Sigmoid colon (tissue), 7 donors: ENCODE measurements around the gene GREB1. TPM values are rescaled to one million over a fixed set of nuclear protein-coding genes. Genes with fewer than 3 reads are reported as not detected.

Experiments
- DNase-seq: peaks from one replicate; pipeline ENCODE4 v3.0.0-alpha.2; 2019
- H3K27ac ChIP-seq, 4 donors: fragments of 200-600 bp; sonication (generic); one replicate each; pipeline ENCODE4 v1.5.1; 2016 to 2019; ENCODE audit warnings: mild to moderate bottlenecking in 1 of 4
- H3K27me3 ChIP-seq, 3 donors: fragments of 200-600 bp; sonication (generic); one replicate each; pipeline ENCODE4 v1.5.1; 2019; ENCODE audit warnings: mild to moderate bottlenecking in 1 of 3
- H3K36me3 ChIP-seq, 4 donors: fragments of 200-600 bp; sonication (generic); one replicate each; pipeline ENCODE4 v1.5.1; 2016 to 2019
- H3K4me1 ChIP-seq, 4 donors: fragments of 200-600 bp; sonication (generic); one replicate each; pipeline ENCODE4 v1.5.1; 2017 to 2019
- H3K4me3 ChIP-seq, 4 donors: fragments of 200-600 bp; sonication (generic); one replicate each; pipeline ENCODE4 v1.5.1; 2017 to 2019; ENCODE audit warnings: mild to moderate bottlenecking in 2 of 4, moderate library complexity in 1 of 4
- H3K9me3 ChIP-seq, 4 donors: fragments of 200-600 bp in 3 of 4; sonication (generic) in 3 of 4; one replicate each; pipeline versions ENCODE4 v1.5.1 to v1.6.1; 2013 to 2019
- EP300 ChIP-seq, 4 donors: sonication (generic); formaldehyde crosslinking; IDR thresholded peaks; one replicate each; pipeline ENCODE4 v1.6.1; 2017; ENCODE audit warnings: antibody characterized with exemption in 4 of 4
- POLR2A ChIP-seq, 2 donors: fragments of 450-650 bp; IDR thresholded peaks; one replicate each; pipeline ENCODE4 v1.6.1; 2016; ENCODE audit warnings: antibody characterized with exemption in 2 of 2, mild to moderate bottlenecking in 2 of 2, moderate library complexity in 2 of 2
- POLR2AphosphoS5 ChIP-seq, 4 donors: sonication (generic); formaldehyde crosslinking; IDR thresholded peaks; one replicate each; pipeline ENCODE4 v1.6.1; 2017; ENCODE audit warnings: antibody characterized with exemption in 4 of 4
- WGBS, 2 donors: extraction: QIAGEN DNeasy Blood & Tissue Kit; methylation state at CpG; one replicate each; pipeline ENCODE4 v1.1.7; 2013; 5-methylcytosine and 5-hydroxymethylcytosine counted together
- intact Hi-C: fragments of 100-400 bp; cut with DNase I; formaldehyde crosslinking; loops from one replicate; pipeline ENCODE4 v1.15.1; 2023
- polyA plus RNA-seq, 3 donors: library from polyadenylated mRNA; stranded (reverse); fragments of 200-250 nt; gene quantifications; one replicate each; pipeline ENCODE4 v1.2.3, GENCODE V29; 2013
- total RNA-seq, 4 donors: library from RNA; depleted of rRNA; stranded (reverse); fragments of >200 nt; gene quantifications; one replicate each; pipeline ENCODE4 v1.1.0, GENCODE V29; 2016
- TF ChIP-seq, protein P1 (sequence below), 4 experiments: fragments of 450-650 bp in 3 of 4; fragments of 200-600 bp in 1 of 4; IDR thresholded peaks; one replicate each; pipeline ENCODE4 v1.5.1; 2016 to 2019; ENCODE audit warnings: antibody characterized with exemption in 4 of 4, mild to moderate bottlenecking in 3 of 4, moderate library complexity in 2 of 4
- donor health status: healthy with polysubstance abuse.
- donor health status: Bipolar disorder and iron deficiency.
- donor health status: healthy.

Gene GREB1
- total and polyA plus RNA-seq, 7 donors = 0.28 to 2.5 (median 1.1) TPM; not detected in 1

DNA sequence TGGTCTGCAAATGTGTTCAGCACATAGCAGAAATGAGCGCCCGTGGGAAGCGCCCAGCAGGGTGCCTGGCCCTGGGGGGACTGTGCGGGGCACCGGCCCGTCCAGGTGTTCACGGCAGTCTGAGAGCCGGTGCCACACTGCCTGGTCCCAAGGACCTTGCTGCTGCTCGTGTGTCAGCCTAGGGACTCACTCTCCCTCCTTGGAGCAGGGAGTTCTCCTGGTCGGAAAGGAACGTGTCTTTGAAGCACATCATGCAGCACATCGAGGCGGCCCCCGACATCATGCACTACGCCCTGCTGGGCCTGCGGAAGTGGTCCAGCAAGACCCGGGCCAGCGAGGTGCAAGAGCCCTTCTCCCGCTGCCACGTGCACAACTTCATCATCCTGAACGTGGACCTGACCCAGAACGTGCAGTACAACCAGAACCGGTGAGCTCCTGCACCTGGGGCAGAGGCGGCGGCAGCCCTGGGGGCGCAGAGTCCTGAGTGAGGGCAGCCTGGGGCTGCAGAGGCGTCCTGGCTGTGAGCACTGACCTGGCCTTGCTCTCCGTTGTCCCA lies 100.2 kb downstream of the GREB1 start:
- 92 to 93% methylated on average over 28 of the region's 28 CpGs for WGBS, 2 donors
- H3K4me3 ChIP-seq = no peak overlapping the region
- no peaks in the 10 kb centered on the region for H3K4me1 ChIP-seq
- H3K36me3 ChIP-seq = no peaks in the 10 kb centered on the region
- no peaks in the 10 kb centered on the region for H3K27me3 ChIP-seq
- no peaks in the 10 kb centered on the region for H3K9me3 ChIP-seq
- TF ChIP-seq, protein P1, sequence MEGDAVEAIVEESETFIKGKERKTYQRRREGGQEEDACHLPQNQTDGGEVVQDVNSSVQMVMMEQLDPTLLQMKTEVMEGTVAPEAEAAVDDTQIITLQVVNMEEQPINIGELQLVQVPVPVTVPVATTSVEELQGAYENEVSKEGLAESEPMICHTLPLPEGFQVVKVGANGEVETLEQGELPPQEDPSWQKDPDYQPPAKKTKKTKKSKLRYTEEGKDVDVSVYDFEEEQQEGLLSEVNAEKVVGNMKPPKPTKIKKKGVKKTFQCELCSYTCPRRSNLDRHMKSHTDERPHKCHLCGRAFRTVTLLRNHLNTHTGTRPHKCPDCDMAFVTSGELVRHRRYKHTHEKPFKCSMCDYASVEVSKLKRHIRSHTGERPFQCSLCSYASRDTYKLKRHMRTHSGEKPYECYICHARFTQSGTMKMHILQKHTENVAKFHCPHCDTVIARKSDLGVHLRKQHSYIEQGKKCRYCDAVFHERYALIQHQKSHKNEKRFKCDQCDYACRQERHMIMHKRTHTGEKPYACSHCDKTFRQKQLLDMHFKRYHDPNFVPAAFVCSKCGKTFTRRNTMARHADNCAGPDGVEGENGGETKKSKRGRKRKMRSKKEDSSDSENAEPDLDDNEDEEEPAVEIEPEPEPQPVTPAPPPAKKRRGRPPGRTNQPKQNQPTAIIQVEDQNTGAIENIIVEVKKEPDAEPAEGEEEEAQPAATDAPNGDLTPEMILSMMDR (IDR thresholded peaks at IDR 0.05) = no peak
- TF ChIP-seq POLR2AphosphoS5 (IDR thresholded peaks at IDR 0.05) (no peak), EP300 (IDR thresholded peaks at IDR 0.05) (no peak), POLR2A (IDR thresholded peaks at IDR 0.05) (no peak)
- peak; percentile 60 for DNase-seq
- intact Hi-C loops = no loop called here
- H3K27ac ChIP-seq = no peak overlapping the region

DNA sequence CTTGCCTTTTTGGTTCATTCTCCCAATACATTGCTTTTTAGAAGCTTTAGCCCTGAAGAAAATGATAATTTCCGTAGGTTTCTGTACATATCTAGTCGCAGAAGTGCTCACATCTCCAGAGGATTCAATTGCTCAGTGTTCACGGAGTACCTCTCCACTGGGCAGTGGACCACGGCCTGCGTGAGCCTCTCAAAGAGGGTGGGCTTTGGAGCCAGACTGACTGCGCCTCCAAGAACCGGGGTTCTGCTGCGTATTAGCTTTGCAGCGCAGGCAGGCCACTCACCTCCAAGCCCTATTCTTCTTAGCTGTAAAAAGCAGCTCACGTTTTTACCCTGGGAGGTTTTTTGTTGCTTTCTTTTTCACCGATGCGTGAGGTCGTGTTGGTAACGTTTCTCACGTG lies 100.7 kb downstream of the GREB1 start:
- DNase-seq = peak; percentile 32
- TF ChIP-seq POLR2A (IDR thresholded peaks at IDR 0.05) (no peak), POLR2AphosphoS5 (IDR thresholded peaks at IDR 0.05) (no peak), EP300 (IDR thresholded peaks at IDR 0.05) (no peak)
- TF ChIP-seq, protein P1 (IDR thresholded peaks at IDR 0.05) = no peak
- H3K4me1 ChIP-seq = no peaks in the 10 kb centered on the region
- WGBS, 2 donors = 85 to 92% methylated on average over 15 of the region's 15 CpGs
- no peak overlapping the region for H3K4me3 ChIP-seq
- no peaks in the 10 kb centered on the region for H3K9me3 ChIP-seq
- H3K27me3 ChIP-seq = no peaks in the 10 kb centered on the region
- no peaks in the 10 kb centered on the region for H3K36me3 ChIP-seq
- no peak overlapping the region for H3K27ac ChIP-seq
- intact Hi-C loops = no loop called here

DNA sequence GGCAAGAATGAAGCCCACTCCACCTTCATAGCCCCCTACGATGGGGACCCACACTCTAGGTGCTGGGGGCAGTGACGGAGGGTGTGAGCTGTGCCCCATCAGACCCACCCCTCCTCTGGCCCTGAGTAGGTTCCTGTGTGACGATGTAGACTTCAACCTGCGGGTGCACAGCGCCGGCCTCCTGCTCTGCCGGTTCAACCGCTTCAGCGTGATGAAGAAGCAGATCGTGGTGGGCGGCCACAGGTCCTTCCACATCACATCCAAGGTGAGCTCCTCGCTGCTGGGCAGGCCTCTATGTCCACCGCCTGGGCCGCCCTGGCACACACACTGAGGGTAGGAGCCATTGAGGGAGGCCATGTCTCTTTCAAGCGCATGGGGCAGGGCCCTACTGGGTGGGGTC lies 101.3 kb downstream of the GREB1 start:
- H3K4me1 ChIP-seq = no peaks in the 10 kb centered on the region
- no peak for TF ChIP-seq EP300 (IDR thresholded peaks at IDR 0.05)
- TF ChIP-seq, protein P1 (IDR thresholded peaks at IDR 0.05) = no peak
- no peak for TF ChIP-seq POLR2AphosphoS5 (IDR thresholded peaks at IDR 0.05)
- no peak for TF ChIP-seq POLR2A (IDR thresholded peaks at IDR 0.05)
- no peaks in the 10 kb centered on the region for H3K27me3 ChIP-seq
- H3K9me3 ChIP-seq = no peaks in the 10 kb centered on the region
- intact Hi-C loops = no loop called here
- peak; percentile 36 for DNase-seq
- no peak overlapping the region for H3K4me3 ChIP-seq
- H3K27ac ChIP-seq = no peak overlapping the region
- 91 to 93% methylated on average over 15 of the region's 15 CpGs for WGBS, 2 donors
- H3K36me3 ChIP-seq = no peaks in the 10 kb centered on the region

DNA sequence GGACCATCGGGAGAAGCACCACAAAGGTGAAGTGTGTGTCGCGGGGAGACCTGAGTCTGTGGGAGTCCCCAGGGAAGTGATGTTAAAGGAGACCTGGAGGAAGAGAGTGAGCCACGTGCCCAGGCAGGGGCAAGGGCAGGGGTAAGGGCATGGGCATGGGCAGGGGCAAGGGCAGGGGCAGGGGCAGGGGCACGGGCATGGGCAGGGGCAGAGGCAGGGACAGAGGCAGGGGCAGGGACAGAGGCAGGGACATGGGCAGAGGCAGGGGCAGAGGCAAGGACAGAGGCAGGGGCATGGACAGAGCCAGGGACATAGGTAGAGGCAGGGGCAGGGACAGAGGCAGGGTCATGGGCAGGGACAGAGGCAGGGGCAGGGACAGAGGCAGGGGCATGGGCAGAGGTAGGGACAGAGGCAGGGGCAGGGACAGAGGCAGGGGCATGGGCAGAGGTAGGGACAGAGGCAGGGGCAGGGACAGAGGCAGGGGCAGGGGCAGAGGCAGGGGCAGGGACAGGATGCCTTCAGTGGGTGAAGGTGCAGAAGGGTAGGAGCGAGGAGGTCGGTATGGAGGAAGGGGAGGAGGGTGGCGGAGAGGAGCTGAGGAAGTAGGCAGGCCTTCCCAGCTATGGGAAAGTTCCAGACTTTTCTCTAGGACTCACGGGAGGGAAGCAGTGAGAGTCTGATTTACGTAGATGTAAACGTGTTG lies 102.9 kb downstream of the GREB1 start:
- Histone ChIP-seq H3K27me3 (no peaks in the 10 kb centered on the region), H3K27ac (no peak overlapping the region), H3K36me3 (no peaks in the 10 kb centered on the region), H3K9me3 (no peaks in the 10 kb centered on the region), H3K4me3 (no peak overlapping the region), H3K4me1 (no peaks in the 10 kb centered on the region)
- TF ChIP-seq POLR2A (IDR thresholded peaks at IDR 0.05) (no peak), POLR2AphosphoS5 (IDR thresholded peaks at IDR 0.05) (no peak), EP300 (IDR thresholded peaks at IDR 0.05) (no peak)
- TF ChIP-seq, protein P1 (IDR thresholded peaks at IDR 0.05) = no peak
- WGBS, 2 donors = 79 to 84% methylated on average over 11 of the region's 11 CpGs
- peak; percentile 46 for DNase-seq
- intact Hi-C loops = no loop called here
